ENCODE data around the gene CAPN5.
"Not testable (repeated sequence)": the region's sequence is repeated elsewhere in the genome, so short reads cannot be mapped to it uniquely, and the experiment has no call there.

CAPN5 gene

GRCh38 chr11:77044356-77044755 is 22.4 kb upstream of the CAPN5 start:
- DNase-seq = no peak

- DNase-seq = no peak
Observed at GRCh38 chr11:77044886-77045285, 21.9 kb upstream of the CAPN5 start.

- peak; percentile 47 for DNase-seq
Observed at GRCh38 chr11:77046060-77046501, 20.7 kb upstream of the CAPN5 start.

- peak; percentile 88 for DNase-seq
Observed at GRCh38 chr11:77047007-77047927, 19.5 kb upstream of the CAPN5 start.

GRCh38 chr11:77047928-77048446 is 18.8 kb upstream of the CAPN5 start:
- DNase-seq = not testable (repeated sequence)

GRCh38 chr11:77049026-77049425 is 17.7 kb upstream of the CAPN5 start:
- no peak for DNase-seq

GRCh38 chr11:77051511-77051910 is 15.3 kb upstream of the CAPN5 start:
- DNase-seq = no peak

GRCh38 chr11:77052518-77052917 is 14.3 kb upstream of the CAPN5 start:
- DNase-seq = no peak

GRCh38 chr11:77053217-77054015 is 13.4 kb upstream of the CAPN5 start:
- DNase-seq = no peak

- DNase-seq = no peak
Observed at GRCh38 chr11:77054084-77054483, 12.7 kb upstream of the CAPN5 start.

- DNase-seq = no peak
Observed at GRCh38 chr11:77055101-77055561, 11.6 kb upstream of the CAPN5 start.

GRCh38 chr11:77055913-77056312 is 10.9 kb upstream of the CAPN5 start:
- no peak for DNase-seq

GRCh38 chr11:77056814-77057402 is 9.9 kb upstream of the CAPN5 start:
- no peak for DNase-seq

GRCh38 chr11:77057938-77058474 is 8.8 kb upstream of the CAPN5 start:
- no peak for DNase-seq

- DNase-seq = no peak
Observed at GRCh38 chr11:77058900-77059299, 7.9 kb upstream of the CAPN5 start.

GRCh38 chr11:77059806-77060205 is 7.0 kb upstream of the CAPN5 start:
- DNase-seq = no peak

- DNase-seq = no peak
Observed at GRCh38 chr11:77060234-77060633, 6.5 kb upstream of the CAPN5 start.

GRCh38 chr11:77061258-77061657 is 5.5 kb upstream of the CAPN5 start:
- DNase-seq = not testable (repeated sequence)

- DNase-seq = no peak
Observed at GRCh38 chr11:77062924-77063323, 3.8 kb upstream of the CAPN5 start.

GRCh38 chr11:77063407-77063806 is 3.4 kb upstream of the CAPN5 start:
- no peak for DNase-seq

- DNase-seq = no peak
Observed at GRCh38 chr11:77063861-77064260, 2.9 kb upstream of the CAPN5 start.

- no peak for DNase-seq
Observed at GRCh38 chr11:77064648-77065217, 2.0 kb upstream of the CAPN5 start.

- no peak for DNase-seq
Observed at GRCh38 chr11:77065878-77066228, 918 bp upstream of the CAPN5 start.
